B cell (primary cell): ENCODE measurements around the gene RAD23A. TPM values are rescaled to one million over a fixed set of nuclear protein-coding genes. Genes with fewer than 3 reads are reported as not detected.

ENCODE experiments used
- ATAC-seq: fragments of 200-7000 bp; cut with Tn5 transposase; one replicate; pipeline ENCODE4 v1.10.0; 2021; ENCODE audit warnings: low read depth, mild to moderate bottlenecking, moderate number of reproducible peaks, moderate library complexity
- CTCF ChIA-PET: fragments of 350-600 bp; sonication (Branson Sonifier 250); formaldehyde crosslinking; loops from one replicate; lab custom pipeline; 2021; ENCODE audit warnings: antibody characterized with exemption, inconsistent platforms; lab: Charles Lee
- POLR2A ChIA-PET: fragments of 350-600 bp; sonication (Branson Sonifier 250); formaldehyde crosslinking; loops from one replicate; lab custom pipeline; 2021; ENCODE audit warnings: antibody characterized with exemption; lab: Charles Lee
- DNase-seq: peaks from one replicate; pipeline ENCODE4 v3.0.0; 2013
- H2AFZ ChIP-seq: 2 replicates; pipeline ENCODE4 v1.6.1; 2012; ENCODE audit warnings: mild to moderate bottlenecking, low read depth, low read length; ENCODE audit not compliant: insufficient read depth, poor library complexity, severe bottlenecking
- H3K27ac ChIP-seq, 2 donors: 1 replicate in 1 of 2; 2 replicates in 1 of 2; pipeline ENCODE4 v1.5.1; 2012 to 2013; ENCODE audit warnings: low read length in 2 of 2, mild to moderate bottlenecking in 2 of 2, moderate library complexity in 1 of 2
- H3K27me3 ChIP-seq, 4 experiments: fragments of 200-600 bp in 1 of 4; sonication (generic) in 1 of 4; replicated peaks in 1 of 4; 1 replicate in 2 of 4; 2 replicates in 2 of 4; pipeline versions ENCODE4 v1.6.1 to v1.7.0; 2013 to 2016; ENCODE audit warnings: low read length in 3 of 4, mild to moderate bottlenecking in 2 of 4, mixed read lengths in 1 of 4, moderate library complexity in 1 of 4; ENCODE audit not compliant: insufficient read depth in 4 of 4, control insufficient read depth in 3 of 4; ENCODE audit errors: control extremely low read depth in 1 of 4
- H3K36me3 ChIP-seq, 2 experiments: replicated peaks in 1 of 2; 1 replicate in 1 of 2; 2 replicates in 1 of 2; pipeline versions ENCODE4 v1.6.1 to v1.7.1; 2013; ENCODE audit warnings: low read length in 1 of 2; ENCODE audit not compliant: insufficient read depth in 2 of 2, control insufficient read depth in 1 of 2; ENCODE audit errors: control extremely low read depth in 1 of 2, extremely low read depth in 1 of 2
- H3K4me1 ChIP-seq, 2 donors: fragments of 200-600 bp in 1 of 2; sonication (generic) in 1 of 2; 1 replicate in 1 of 2; 2 replicates in 1 of 2; pipeline versions ENCODE4 v1.5.1 to v1.6.1; 2013 to 2017; ENCODE audit warnings: low read length in 2 of 2; ENCODE audit not compliant: control insufficient read depth in 2 of 2, insufficient read depth in 2 of 2
- H3K4me2 ChIP-seq: replicated peaks from 2 replicates; pipeline ENCODE3; 2012; ENCODE audit warnings: mild to moderate bottlenecking, low read depth, low read length; ENCODE audit not compliant: poor library complexity, severe bottlenecking
- H3K4me3 ChIP-seq, 5 experiments: fragments of 200-600 bp in 1 of 5; sonication (generic) in 1 of 5; 1 replicate in 3 of 5; 2 replicates in 2 of 5; pipeline versions ENCODE4 v1.5.1 to v1.7.0; 2011 to 2016; ENCODE audit warnings: low read length in 4 of 5, mild to moderate bottlenecking in 4 of 5, low read depth in 2 of 5, control low read depth in 1 of 5, moderate library complexity in 1 of 5; ENCODE audit not compliant: insufficient read depth in 1 of 5; ENCODE audit errors: control extremely low read depth in 1 of 5, extremely low read depth in 1 of 5
- H3K79me2 ChIP-seq: fragments of 200-600 bp; sonication (generic); one replicate; pipeline ENCODE4 v1.6.0; 2016; ENCODE audit warnings: low read length; ENCODE audit not compliant: control insufficient read depth, insufficient read depth
- H3K9ac ChIP-seq: fragments of 200-600 bp; sonication (generic); 2 replicates; pipeline ENCODE4 v1.6.1; 2017; ENCODE audit warnings: mild to moderate bottlenecking, low read length, moderate library complexity
- H3K9me3 ChIP-seq, 3 donors: one replicate each; pipeline versions ENCODE4 v1.6.1 to v1.7.1; 2013; ENCODE audit warnings: low read length in 2 of 3; ENCODE audit not compliant: control insufficient read depth in 2 of 3, insufficient read depth in 1 of 3; ENCODE audit errors: control extremely low read depth in 1 of 3
- H4K20me1 ChIP-seq: 2 replicates; pipeline ENCODE4 v1.6.0; 2012; ENCODE audit warnings: mild to moderate bottlenecking, low read length; ENCODE audit not compliant: insufficient read depth, control insufficient read depth, poor library complexity, severe bottlenecking
- H3K27ac Mint-ChIP-seq: one replicate; pipeline ENCODE4 v1.8.0; 2021; ENCODE audit warnings: mixed read lengths
- H3K27me3 Mint-ChIP-seq: one replicate; pipeline ENCODE4 v1.8.0; 2021; ENCODE audit warnings: mixed read lengths
- H3K4me1 Mint-ChIP-seq: one replicate; pipeline ENCODE4 v1.8.0; 2021; ENCODE audit warnings: mixed read lengths
- H3K4me3 Mint-ChIP-seq: one replicate; pipeline ENCODE4 v1.8.0; 2021; ENCODE audit warnings: mixed read lengths
- H3K9me3 Mint-ChIP-seq: one replicate; pipeline ENCODE4 v1.8.0; 2022; ENCODE audit warnings: mixed read lengths; ENCODE audit not compliant: insufficient read depth
- CTCF ChIP-seq: fragments of 200-600 bp; IDR thresholded peaks from one replicate; pipeline ENCODE4 v1.8.0; 2022; ENCODE audit warnings: antibody characterized with exemption, mild to moderate bottlenecking
- EZH2 ChIP-seq: IDR thresholded peaks from 2 replicates; pipeline ENCODE4 v1.6.1; 2012; ENCODE audit warnings: borderline replicate concordance, low read depth, mild to moderate bottlenecking, moderate library complexity, low read length; ENCODE audit not compliant: insufficient read depth, poor library complexity, severe bottlenecking
- WGBS: methylation state at CpG from one replicate; pipeline ENCODE4 v1.1.5; 2013; ENCODE audit warnings: missing lambda C conversion rate; ENCODE audit not compliant: insufficient coverage; 5-methylcytosine and 5-hydroxymethylcytosine counted together
- intact Hi-C: fragments of 100-400 bp; cut with micrococcal nuclease; formaldehyde crosslinking; loops from one replicate; pipeline ENCODE4 v1.10.0; 2022
- polyA plus RNA-seq: library from polyadenylated mRNA; depleted of rRNA; stranded (reverse); fragments of >200 nt; gene quantifications from 2 replicates; pipeline ENCODE4 v1.2.3, GENCODE V29; 2012
- total RNA-seq, 2 donors: library from RNA; stranded (reverse); fragments of 120-200 nt in 1 of 2; gene quantifications; 1 replicate in 1 of 2; 2 replicates in 1 of 2; pipeline versions ENCODE4 v1.2.3 to v1.2.4, GENCODE V29; 2013 to 2022

RAD23A gene
- total and polyA plus RNA-seq, 2 donors (not counting 1 experiment from before 2014, with no cell fraction given): 100 to 106 TPM

- Histone ChIP-seq H3K9ac (peak overlapping the region; percentile 94), H2AFZ (no peak overlapping the region), H3K4me2 (peak overlapping the region; percentile 94), H4K20me1 (peaks cover 27% of the 10 kb centered on the region), H3K4me3 (peak overlapping the region; percentile 55 to 90 (median 61)), H3K36me3 (peaks cover 0 to 74% of the 10 kb centered on the region in 2 experiments), H3K79me2 (peaks cover 33% of the 10 kb centered on the region), H3K27ac (peak overlapping the region; percentile 68 to 86), H3K9me3 (peaks cover 0 to 7% (median 0%) of the 10 kb centered on the region in 3 donors), H3K4me1 (peaks cover 15 to 32% of the 10 kb centered on the region in 2 donors), H3K27me3 (no peaks in the 10 kb centered on the region)
- no peaks in the 10 kb centered on the region for H3K27me3 Mint-ChIP-seq
- ChIA-PET POLR2A (interaction anchor here (0.6 to 0.9 kb wide), 2 partner anchors 19 to 147 kb away, joined by 4 to 7 read pairs; no protein-coding TSS in a partner anchor), CTCF (interaction anchor here (1.0 to 1.4 kb wide), 5 partner anchors 8 to 148 kb away, joined by 3 to 5 read pairs (median 3); partner anchors contain the start of gene GADD45GIP1)
- intact Hi-C loops: no loop called here
- peak overlapping the region; percentile 92 for H3K27ac Mint-ChIP-seq
- ATAC-seq (no peak), DNase-seq (no peak)
- H3K4me3 Mint-ChIP-seq: peak overlapping the region; percentile 92
- 96% methylated on average over 4 of the region's 14 CpGs for WGBS
- H3K9me3 Mint-ChIP-seq: no peaks in the 10 kb centered on the region
- H3K4me1 Mint-ChIP-seq: peaks cover 40% of the 10 kb centered on the region
- no peak for TF ChIP-seq CTCF
- no peak for TF ChIP-seq EZH2
Observed at GRCh38 chr19:12946731-12947496, 1.3 kb downstream of the RAD23A start.
